Mucosa of descending colon (tissue), 3 donors: Measurements from ENCODE around the gene RSPH6A. TPM values are rescaled to one million over a fixed set of nuclear protein-coding genes. Genes with fewer than 3 reads are reported as not detected.
A peak's percentile ranks its signal among the peaks of the same experiment; 100 is the strongest.
"Not testable (repeated sequence)": the region's sequence is repeated elsewhere in the genome, so short reads cannot be mapped to it uniquely, and the experiment has no call there.

Experiments
- ATAC-seq: fragments of 200-7000 bp; cut with Tn5 transposase; one replicate; pipeline ENCODE4 v1.9.1; 2020; ENCODE audit warnings: mild to moderate bottlenecking, moderate library complexity
- DNase-seq, 3 donors: peaks; one replicate each; pipeline ENCODE4 v3.0.0-alpha.2; 2020
- H3K36me3 ChIP-seq: fragments of 200-600 bp; one replicate; pipeline ENCODE4 v1.8.0; 2021; ENCODE audit warnings: low read depth, mild to moderate bottlenecking
- H3K4me1 ChIP-seq: fragments of 200-600 bp; one replicate; pipeline ENCODE4 v1.8.0; 2021; ENCODE audit warnings: low read depth, mild to moderate bottlenecking
- H3K4me3 ChIP-seq: fragments of 200-600 bp; one replicate; pipeline ENCODE4 v1.8.0; 2021; ENCODE audit warnings: mild to moderate bottlenecking
- H3K9me3 ChIP-seq: fragments of 200-600 bp; one replicate; pipeline ENCODE4 v1.8.0; 2021; ENCODE audit warnings: mild to moderate bottlenecking
- intact Hi-C, 2 donors: fragments of 100-400 bp; cut with DNase I in 1 of 2; cut with micrococcal nuclease in 1 of 2; formaldehyde crosslinking; loops; one replicate each; pipeline versions ENCODE4 v1.11.0 to v1.11.1; 2022; cut with DNase I, micrococcal nuclease
- total RNA-seq, 3 donors: library from RNA; stranded (reverse); fragmentation: NEBNext Ultra II Directional in 2 of 3; extraction: Animal tissue kit (Norgen Biotek cat#: 25700) in 2 of 3; gene quantifications; one replicate each; pipeline versions ENCODE4 v1.2.1 to v1.2.4, GENCODE V29; 2021 to 2023
- TF ChIP-seq, protein P1 (sequence below): fragments of 200-600 bp; IDR thresholded peaks from one replicate; pipeline ENCODE4 v1.8.0; 2022; ENCODE audit warnings: antibody characterized with exemption, mild to moderate bottlenecking
- donor health status: DM: no; HTN: no; CAD: no; lungs with moderate emphysema.
- donor health status: DM: no; HTN: no; CAD: no.
- donor health status: DM: no; HTN: yes; CAD: no.

The RSPH6A gene
- total RNA-seq, 3 donors from 2014 or later: 0.16 to 0.24 (median 0.20) TPM

DNA sequence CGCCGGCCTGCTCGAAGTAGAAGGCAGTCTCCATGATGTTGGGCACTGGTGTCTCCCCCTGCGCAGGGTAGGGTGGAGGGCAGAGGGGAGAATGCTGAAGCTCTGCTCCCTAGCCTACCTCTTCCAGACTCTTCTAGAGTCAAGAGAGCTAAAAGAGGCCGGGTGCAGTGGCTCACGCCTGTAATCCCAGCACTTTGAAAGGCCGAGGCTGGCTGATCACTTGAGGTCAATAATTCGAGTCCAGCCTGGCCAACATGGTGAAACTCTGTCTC is 10.2 kb downstream of the RSPH6A start:
- Histone ChIP-seq H3K36me3 (no peaks in the 10 kb centered on the region), H3K4me1 (no peaks in the 10 kb centered on the region), H3K4me3 (no peak overlapping the region), H3K9me3 (no peaks in the 10 kb centered on the region)
- intact Hi-C loops: no loop called here
- TF ChIP-seq, protein P1, sequence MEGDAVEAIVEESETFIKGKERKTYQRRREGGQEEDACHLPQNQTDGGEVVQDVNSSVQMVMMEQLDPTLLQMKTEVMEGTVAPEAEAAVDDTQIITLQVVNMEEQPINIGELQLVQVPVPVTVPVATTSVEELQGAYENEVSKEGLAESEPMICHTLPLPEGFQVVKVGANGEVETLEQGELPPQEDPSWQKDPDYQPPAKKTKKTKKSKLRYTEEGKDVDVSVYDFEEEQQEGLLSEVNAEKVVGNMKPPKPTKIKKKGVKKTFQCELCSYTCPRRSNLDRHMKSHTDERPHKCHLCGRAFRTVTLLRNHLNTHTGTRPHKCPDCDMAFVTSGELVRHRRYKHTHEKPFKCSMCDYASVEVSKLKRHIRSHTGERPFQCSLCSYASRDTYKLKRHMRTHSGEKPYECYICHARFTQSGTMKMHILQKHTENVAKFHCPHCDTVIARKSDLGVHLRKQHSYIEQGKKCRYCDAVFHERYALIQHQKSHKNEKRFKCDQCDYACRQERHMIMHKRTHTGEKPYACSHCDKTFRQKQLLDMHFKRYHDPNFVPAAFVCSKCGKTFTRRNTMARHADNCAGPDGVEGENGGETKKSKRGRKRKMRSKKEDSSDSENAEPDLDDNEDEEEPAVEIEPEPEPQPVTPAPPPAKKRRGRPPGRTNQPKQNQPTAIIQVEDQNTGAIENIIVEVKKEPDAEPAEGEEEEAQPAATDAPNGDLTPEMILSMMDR: no peak
- ATAC-seq: no peak
- no peak for DNase-seq

DNA sequence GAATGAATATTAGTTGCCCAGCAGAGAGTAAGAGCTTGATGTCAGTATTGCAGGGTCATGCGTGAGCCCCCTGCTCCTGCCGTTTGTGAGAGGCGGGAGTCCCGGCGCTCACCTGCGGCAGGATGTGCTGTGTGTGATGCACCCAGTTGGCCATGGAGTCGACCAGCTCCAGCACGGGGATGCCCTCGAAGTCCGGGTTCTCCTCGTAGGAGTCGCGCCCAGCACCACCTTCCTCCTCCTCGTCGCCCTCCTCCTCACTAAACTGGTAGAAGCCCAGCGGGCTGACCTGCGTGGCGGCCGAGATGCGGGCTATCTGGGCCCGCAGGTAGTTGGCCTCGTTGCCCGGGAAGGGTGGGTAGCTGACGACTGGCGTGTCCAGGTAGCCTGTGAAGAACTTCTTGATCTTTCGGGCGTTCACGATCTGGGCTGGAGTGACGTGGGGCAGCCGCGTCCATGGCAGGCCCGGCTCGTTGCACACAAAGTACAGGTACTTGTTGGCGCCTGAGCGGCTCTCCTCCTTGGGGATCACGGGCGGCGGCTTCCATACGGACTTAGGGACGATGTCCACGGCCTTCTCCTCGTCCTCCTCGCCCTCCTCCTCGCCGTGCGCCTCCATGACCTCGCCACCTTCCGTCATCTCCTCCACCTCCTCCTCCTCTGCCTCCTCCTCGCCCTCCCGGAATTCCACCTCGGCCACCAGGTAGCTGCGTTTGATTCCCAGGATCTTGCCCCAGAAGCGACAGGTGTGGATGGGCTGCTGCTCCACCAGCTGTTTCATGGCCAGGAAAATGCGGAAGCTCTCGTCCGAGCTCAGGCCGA is 10.8 kb downstream of the RSPH6A start:
- Histone ChIP-seq H3K4me1 (no peaks in the 10 kb centered on the region), H3K9me3 (no peaks in the 10 kb centered on the region), H3K36me3 (no peaks in the 10 kb centered on the region), H3K4me3 (no peak overlapping the region)
- TF ChIP-seq, protein P1: no peak
- no peak for ATAC-seq
- intact Hi-C loops: no loop called here
- DNase-seq: no peak

DNA sequence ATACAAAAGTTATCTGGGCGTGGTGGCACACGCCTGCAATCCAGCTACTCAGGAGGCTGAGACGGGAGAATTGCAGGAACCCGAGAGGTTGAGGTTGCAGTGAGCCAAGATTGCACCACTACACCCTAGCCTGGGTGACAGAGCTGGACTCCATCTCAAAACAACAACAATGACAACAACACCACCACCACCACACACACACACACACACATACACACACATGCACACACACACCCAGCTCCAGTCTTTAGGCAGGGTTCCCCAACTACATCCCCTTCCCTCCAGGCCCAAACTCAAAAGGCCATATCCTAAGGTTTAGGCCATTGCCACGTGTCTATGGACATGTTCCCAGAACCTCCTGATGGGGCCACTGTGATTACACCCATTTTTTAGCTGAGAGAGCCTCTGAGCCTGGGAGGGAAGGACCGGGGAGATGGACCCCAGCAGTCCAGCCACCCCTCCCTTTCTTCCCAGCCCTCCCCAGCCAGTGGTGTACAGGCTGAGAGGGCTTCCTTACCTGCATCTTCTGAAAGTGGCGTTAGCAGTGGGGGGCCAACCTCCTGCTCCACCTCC is 13.4 kb downstream of the RSPH6A start:
- no peaks in the 10 kb centered on the region for H3K36me3 ChIP-seq
- H3K9me3 ChIP-seq: no peaks in the 10 kb centered on the region
- no peaks in the 10 kb centered on the region for H3K4me1 ChIP-seq
- no peak for ATAC-seq
- intact Hi-C loops: no loop called here
- DNase-seq: no peak
- H3K4me3 ChIP-seq: no peak overlapping the region
- TF ChIP-seq, protein P1: no peak

DNA sequence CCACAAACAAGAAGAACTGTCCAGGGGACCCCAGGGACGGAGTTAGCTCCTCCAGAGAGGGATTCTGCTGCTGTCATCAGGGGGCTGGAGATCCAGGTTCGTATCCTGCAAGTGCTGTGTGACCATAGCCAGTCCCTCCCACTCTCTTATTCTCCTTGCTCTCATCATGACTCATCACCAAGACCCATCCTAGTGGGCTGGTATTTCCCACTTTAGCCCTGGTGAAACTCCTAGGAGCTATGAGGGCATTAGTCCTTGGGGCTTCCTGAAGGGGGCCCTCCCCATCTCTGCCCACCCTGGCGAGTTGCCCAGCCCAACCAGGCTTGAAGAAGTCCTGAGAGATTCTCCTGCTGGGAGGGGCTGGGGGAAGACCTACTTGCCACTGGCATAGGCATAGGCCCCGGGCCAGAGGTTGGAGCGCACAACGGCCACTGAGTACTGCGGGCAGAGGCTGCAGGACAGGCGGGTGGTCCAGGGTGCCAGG is 15.0 kb downstream of the RSPH6A start:
- Histone ChIP-seq H3K9me3 (no peaks in the 10 kb centered on the region), H3K4me1 (no peaks in the 10 kb centered on the region), H3K36me3 (no peaks in the 10 kb centered on the region), H3K4me3 (no peak overlapping the region)
- TF ChIP-seq, protein P1: no peak
- DNase-seq (no peak), ATAC-seq (no peak)
- intact Hi-C loops: no loop called here

DNA sequence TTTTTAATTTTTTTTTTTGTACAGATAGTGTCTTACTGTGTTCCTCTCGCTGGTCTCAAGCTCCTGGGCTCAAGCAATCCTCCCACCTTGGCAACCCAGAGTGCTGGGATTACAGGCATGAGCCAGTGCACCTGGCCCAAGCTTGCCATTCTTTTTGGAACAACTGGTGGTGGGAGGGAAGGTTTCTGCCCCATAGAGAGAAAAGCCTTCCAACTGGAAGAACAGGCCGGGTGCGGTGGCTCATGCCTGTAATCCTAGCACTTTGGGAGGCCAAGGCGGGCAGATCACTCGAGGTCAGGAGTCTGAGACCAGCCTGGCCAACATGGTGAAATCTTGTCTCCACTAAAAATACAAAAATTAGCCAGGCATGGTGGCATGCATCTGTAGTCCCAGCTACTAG is 15.6 kb downstream of the RSPH6A start:
- H3K9me3 ChIP-seq, DNase-seq, intact Hi-C loops, H3K4me3 ChIP-seq, ATAC-seq, H3K36me3 ChIP-seq, H3K4me1 ChIP-seq: not testable (repeated sequence)

DNA sequence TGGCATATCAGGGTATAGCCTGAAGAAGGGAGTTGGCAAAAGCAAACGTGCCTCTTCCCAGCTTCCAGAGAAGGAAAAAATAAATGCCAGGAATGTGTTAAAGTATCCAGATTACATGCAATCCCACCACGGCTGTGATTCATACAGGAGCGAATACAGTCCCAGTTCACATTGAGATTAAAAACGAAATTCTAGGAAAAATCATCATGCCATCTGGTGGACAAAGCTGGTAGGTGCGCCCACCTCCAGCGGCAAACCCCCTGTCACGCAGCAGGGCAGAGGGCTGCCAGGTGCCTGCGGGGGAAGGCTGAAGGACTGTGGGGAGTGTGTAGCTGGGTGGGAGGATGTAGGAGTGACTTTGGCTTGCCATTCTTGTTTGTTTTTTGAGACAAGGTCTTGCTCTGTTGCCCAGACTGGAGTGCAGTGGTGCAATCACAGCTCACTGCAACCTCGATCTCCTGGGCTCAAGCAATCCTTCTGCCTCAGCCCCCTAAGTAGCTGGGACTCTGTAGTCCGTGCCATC is 16.1 kb downstream of the RSPH6A start:
- Histone ChIP-seq H3K4me3 (no peak overlapping the region), H3K36me3 (no peaks in the 10 kb centered on the region), H3K9me3 (no peaks in the 10 kb centered on the region), H3K4me1 (no peaks in the 10 kb centered on the region)
- TF ChIP-seq, protein P1: peak; percentile 65
- peak in 2 of 3 donors; percentile 66 to 72 for DNase-seq
- intact Hi-C loops: no loop called here
- peak; percentile 89 for ATAC-seq
